SK-N-SH (cell line): ENCODE data around the gene SPRYD3.

Experiments used
- EP300 ChIP-seq, 2 experiments: IDR thresholded peaks; 2 replicates each; pipeline versions ENCODE4 v1.4.0 to v1.6.1; 2012; ENCODE audit warnings: borderline replicate concordance in 1 of 2, low read depth in 1 of 2, low read length in 1 of 2
- GATA2 ChIP-seq: sonication (generic); formaldehyde crosslinking; IDR thresholded peaks from 2 replicates; pipeline ENCODE4 v1.5.0; 2020; ENCODE audit warnings: mild to moderate bottlenecking, missing genetic modification reagents
- MAX ChIP-seq: IDR thresholded peaks from 2 replicates; pipeline ENCODE4 v1.4.0; 2012; ENCODE audit warnings: low read depth
- MEF2A ChIP-seq: IDR thresholded peaks from 2 replicates; pipeline ENCODE4 v1.4.0; 2012; ENCODE audit warnings: low read depth, borderline replicate concordance
- MXI1 ChIP-seq: IDR thresholded peaks from 2 replicates; pipeline ENCODE4 v1.6.1; 2012; ENCODE audit warnings: mild to moderate bottlenecking, low read depth, low read length, improper control_type of control experiment
- RAD21 ChIP-seq: IDR thresholded peaks from 2 replicates; pipeline ENCODE4 v1.6.1; 2012; ENCODE audit warnings: mild to moderate bottlenecking, low read length
- YY1 ChIP-seq: IDR thresholded peaks from 2 replicates; pipeline ENCODE4 v1.4.0; 2012; ENCODE audit warnings: low read depth, mild to moderate bottlenecking
- TF ChIP-seq, protein P1 (sequence below): fragments of 150-350 bp; IDR thresholded peaks from 2 replicates; pipeline ENCODE4 v1.6.1; 2016; ENCODE audit warnings: mild to moderate bottlenecking, low read depth, low read length
- TF ChIP-seq, protein P2 (sequence below): fragments of 200-600 bp; sonication (generic); IDR thresholded peaks from 2 replicates; pipeline ENCODE4 v1.6.1; 2017; ENCODE audit warnings: antibody characterized with exemption, mild to moderate bottlenecking, moderate library complexity

GRCh38 chr12:53049571-53050318 lies 29.4 kb downstream of the SPRYD3 start, which contains the start of gene TNS2:
- TF ChIP-seq MAX, result peak; percentile 70
- TF ChIP-seq, protein P1, sequence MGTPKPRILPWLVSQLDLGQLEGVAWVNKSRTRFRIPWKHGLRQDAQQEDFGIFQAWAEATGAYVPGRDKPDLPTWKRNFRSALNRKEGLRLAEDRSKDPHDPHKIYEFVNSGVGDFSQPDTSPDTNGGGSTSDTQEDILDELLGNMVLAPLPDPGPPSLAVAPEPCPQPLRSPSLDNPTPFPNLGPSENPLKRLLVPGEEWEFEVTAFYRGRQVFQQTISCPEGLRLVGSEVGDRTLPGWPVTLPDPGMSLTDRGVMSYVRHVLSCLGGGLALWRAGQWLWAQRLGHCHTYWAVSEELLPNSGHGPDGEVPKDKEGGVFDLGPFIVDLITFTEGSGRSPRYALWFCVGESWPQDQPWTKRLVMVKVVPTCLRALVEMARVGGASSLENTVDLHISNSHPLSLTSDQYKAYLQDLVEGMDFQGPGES, result no peak
- TF ChIP-seq MXI1, result no peak
- no peak for TF ChIP-seq YY1
- no peak for TF ChIP-seq RAD21
- TF ChIP-seq MEF2A, result no peak
- TF ChIP-seq GATA2 (CRISPR knock-in tag), result no peak
- TF ChIP-seq, protein P2, sequence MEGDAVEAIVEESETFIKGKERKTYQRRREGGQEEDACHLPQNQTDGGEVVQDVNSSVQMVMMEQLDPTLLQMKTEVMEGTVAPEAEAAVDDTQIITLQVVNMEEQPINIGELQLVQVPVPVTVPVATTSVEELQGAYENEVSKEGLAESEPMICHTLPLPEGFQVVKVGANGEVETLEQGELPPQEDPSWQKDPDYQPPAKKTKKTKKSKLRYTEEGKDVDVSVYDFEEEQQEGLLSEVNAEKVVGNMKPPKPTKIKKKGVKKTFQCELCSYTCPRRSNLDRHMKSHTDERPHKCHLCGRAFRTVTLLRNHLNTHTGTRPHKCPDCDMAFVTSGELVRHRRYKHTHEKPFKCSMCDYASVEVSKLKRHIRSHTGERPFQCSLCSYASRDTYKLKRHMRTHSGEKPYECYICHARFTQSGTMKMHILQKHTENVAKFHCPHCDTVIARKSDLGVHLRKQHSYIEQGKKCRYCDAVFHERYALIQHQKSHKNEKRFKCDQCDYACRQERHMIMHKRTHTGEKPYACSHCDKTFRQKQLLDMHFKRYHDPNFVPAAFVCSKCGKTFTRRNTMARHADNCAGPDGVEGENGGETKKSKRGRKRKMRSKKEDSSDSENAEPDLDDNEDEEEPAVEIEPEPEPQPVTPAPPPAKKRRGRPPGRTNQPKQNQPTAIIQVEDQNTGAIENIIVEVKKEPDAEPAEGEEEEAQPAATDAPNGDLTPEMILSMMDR, result no peak
- TF ChIP-seq EP300 (IDR thresholded peaks at IDR 0.05; ENCODE audit: borderline replicate concordance in 1 of 2, low read depth in 1 of 2, low read length in 1 of 2), result no peak; a peak in 1 of 4 replicates
